GM12878 (cell line): ENCODE results near the gene NLRC5. TPM values are rescaled to one million over a fixed set of nuclear protein-coding genes. Genes with fewer than 3 reads are reported as not detected.

Source experiments
- ATAC-seq: fragments of 200-7000 bp; cut with Tn5 transposase; 3 replicates; pipeline ENCODE4 v1.9.1; 2020; ENCODE audit warnings: mild to moderate bottlenecking, moderate library complexity
- BruUV-seq: library from RNA; stranded (reverse); fragments of 400-500 nt; replicated peaks from 2 replicates; lab custom pipeline; 2021; lab: Mats Ljungman, UMichigan
- CTCF ChIA-PET: fragments of 300-600 bp; sonication (Branson Sonifier 250); formaldehyde crosslinking; extraction: SDS; loops from one replicate; lab custom pipeline; 2021; ENCODE audit warnings: inconsistent platforms; lab: Yijun Ruan, JAX
- POLR2A ChIA-PET: fragments of 350-600 bp; formaldehyde crosslinking; extraction: SDS; loops from one replicate; lab custom pipeline; 2021; ENCODE audit warnings: inconsistent platforms; lab: Charles Lee
- RAD21 ChIA-PET: fragments of 300-600 bp; sonication (Branson Sonifier 250); formaldehyde crosslinking; loops from one replicate; lab custom pipeline; 2023; ENCODE audit warnings: antibody characterized with exemption; ENCODE audit not compliant: unreplicated experiment; lab: Charles Lee
- SMC1A ChIA-PET: fragments of 300-600 bp; sonication (Branson Sonifier 250); formaldehyde crosslinking; loops from one replicate; lab custom pipeline; 2023; ENCODE audit not compliant: unreplicated experiment, uncharacterized antibody; lab: Charles Lee
- DNase-seq: peaks from one replicate; pipeline ENCODE4 v3.0.0-alpha.2; 2011; ENCODE audit warnings: low read depth, low spot score
- FAIRE-seq: peaks from 3 replicates; lab custom pipeline; 2011; peaks lifted over from hg19 to GRCh38; lab: Jason Lieb, UNC
- H2AFZ ChIP-seq: 2 replicates; pipeline ENCODE4 v1.6.0; 2011; ENCODE audit warnings: low read depth, low read length, control low read depth; ENCODE audit not compliant: control insufficient read depth
- H3K27ac ChIP-seq: 2 replicates; pipeline ENCODE4 v1.5.1; 2011; ENCODE audit warnings: control low read depth; ENCODE audit not compliant: control insufficient read depth, insufficient read depth
- H3K27me3 ChIP-seq, 2 experiments: replicated peaks in 1 of 2; 2 replicates each; pipeline versions ENCODE4 v1.6.0 to v1.6.1; 2011; ENCODE audit warnings: low read length in 1 of 2; ENCODE audit not compliant: control insufficient read depth in 2 of 2, insufficient read depth in 2 of 2
- H3K36me3 ChIP-seq, 2 experiments: 2 replicates each; pipeline ENCODE4 v1.5.1; 2011; ENCODE audit warnings: low read length in 1 of 2; ENCODE audit not compliant: control insufficient read depth in 2 of 2, insufficient read depth in 2 of 2
- H3K4me1 ChIP-seq: 2 replicates; pipeline ENCODE4 v1.6.1; 2011; ENCODE audit warnings: mild to moderate bottlenecking, low read length, moderate library complexity, mixed read lengths; ENCODE audit not compliant: control insufficient read depth, insufficient read depth
- H3K4me2 ChIP-seq: 2 replicates; pipeline ENCODE4 v1.6.0; 2011; ENCODE audit warnings: control low read depth; ENCODE audit not compliant: control insufficient read depth, insufficient read depth
- H3K4me3 ChIP-seq: fragments of 200-600 bp; sonication (generic); 2 replicates; pipeline ENCODE4 v1.5.1; 2016
- H3K79me2 ChIP-seq: 2 replicates; pipeline ENCODE4 v1.6.0; 2011; ENCODE audit warnings: low read length; ENCODE audit not compliant: control insufficient read depth, insufficient read depth
- H3K9ac ChIP-seq: 2 replicates; pipeline ENCODE4 v1.8.0; 2011; ENCODE audit warnings: low read length, control low read depth, mixed read lengths; ENCODE audit not compliant: control insufficient read depth, insufficient read depth
- H3K9me3 ChIP-seq: replicated peaks from 3 replicates; pipeline ENCODE4 v1.5.1; 2011; ENCODE audit warnings: mild to moderate bottlenecking, low read length; ENCODE audit not compliant: control insufficient read depth, insufficient read depth
- H4K20me1 ChIP-seq: 2 replicates; pipeline ENCODE4 v1.6.0; 2011; ENCODE audit not compliant: control insufficient read depth, insufficient read depth
- ASH2L ChIP-seq: fragments of 300-600, 200-600 bp; sonication (generic); IDR thresholded peaks from 2 replicates; pipeline ENCODE4 v1.6.1; 2017; ENCODE audit warnings: low read depth, mild to moderate bottlenecking, borderline replicate concordance
- CEBPZ ChIP-seq: fragments of 150-350 bp; IDR thresholded peaks from 2 replicates; pipeline ENCODE4 v1.6.1; 2016; ENCODE audit warnings: low read depth, low read length
- EP300 ChIP-seq, 2 experiments: fragments of 150-350 bp in 1 of 2; IDR thresholded peaks; 2 replicates each; pipeline ENCODE4 v1.6.1; 2011 to 2012; ENCODE audit warnings: low read depth in 2 of 2, low read length in 2 of 2, borderline replicate concordance in 1 of 2, improper control_type of control experiment in 1 of 2, inconsistent platforms in 1 of 2; ENCODE audit not compliant: control insufficient read depth in 1 of 2
- IRF5 ChIP-seq: fragments of 450-650 bp; IDR thresholded peaks from 2 replicates; pipeline ENCODE4 v1.6.1; 2017; ENCODE audit warnings: borderline replicate concordance
- KLF5 ChIP-seq: fragments of 450-650 bp; IDR thresholded peaks from 2 replicates; pipeline ENCODE4 v1.6.1; 2014; ENCODE audit warnings: mild to moderate bottlenecking; ENCODE audit not compliant: partially characterized antibody
- NR2F1 ChIP-seq: fragments of 450-650 bp; conservative IDR thresholded peaks from 2 replicates; pipeline ENCODE4 v1.6.1; 2017; ENCODE audit warnings: mild to moderate bottlenecking
- POU2F2 ChIP-seq: IDR thresholded peaks from 3 replicates; pipeline ENCODE4 v1.6.1; 2011; ENCODE audit warnings: low read depth, mild to moderate bottlenecking, low read length, borderline replicate concordance
- TCF7 ChIP-seq: IDR thresholded peaks from 2 replicates; pipeline ENCODE4 v1.6.1; 2014; ENCODE audit warnings: antibody characterized with exemption, borderline replicate concordance
- USF1 ChIP-seq: IDR thresholded peaks from 2 replicates; pipeline ENCODE4 v1.6.1; 2011; ENCODE audit warnings: borderline replicate concordance, low read depth, mild to moderate bottlenecking, moderate library complexity, mixed read lengths, low read length; ENCODE audit not compliant: insufficient read depth; ENCODE audit errors: extremely low read length
- WGBS: methylation state at CpG from one replicate; pipeline ENCODE4 v1.1.6; 2016; ENCODE audit warnings: low lambda C conversion rate; ENCODE audit not compliant: insufficient replicate concordance, insufficient coverage; ENCODE audit errors: missing lambda C conversion rate; 5-methylcytosine and 5-hydroxymethylcytosine counted together
- in situ Hi-C: fragments of 300-500 bp; cut with MboI; formaldehyde crosslinking; loops from 9 replicates; pipeline ENCODE4 v1.14.3; 2018; ENCODE audit warnings: mixed read lengths
- intact Hi-C: fragments of 100-400 bp; cut with micrococcal nuclease; formaldehyde crosslinking; loops from one replicate; pipeline ENCODE4 v1.14.2; 2022; ENCODE audit not compliant: unreplicated experiment
- polyA plus RNA-seq, 11 experiments: library from polyadenylated mRNA; depleted of rRNA in 4 of 11; unstranded in 6 of 11; stranded (reverse) in 5 of 11; fragments of >200 nt; fragmentation: Nextera tagmentation in 4 of 11; fragmentation: Illumina TruSeq in 1 of 11; extraction: Ambion mirVana in 4 of 11; extraction: Trizol in 1 of 11; gene quantifications; 1 replicate in 1 of 11; 2 replicates in 10 of 11; pipeline versions ENCODE4 v1.2.1 to v1.2.3, GENCODE V29; 2011 to 2016; ENCODE audit warnings: inconsistent platforms in 2 of 11, missing spikeins in 2 of 11, low read depth in 1 of 11
- total RNA-seq, 4 experiments: library from RNA; depleted of rRNA in 3 of 4; stranded (reverse); fragments of >200 nt in 3 of 4; fragmentation: Illumina TruSeq in 1 of 4; extraction: Trizol in 1 of 4; gene quantifications; 2 replicates each; pipeline versions ENCODE4 v1.2.1 to v1.2.3, GENCODE V29; 2013 to 2021

Gene NLRC5
- total and polyA plus RNA-seq, 10 of the 15 experiments (the other 5 are each of a cell fraction or from before 2014, with no cell fraction given): 13.1 to 105 (median 57.3) TPM

- ChIA-PET RAD21 (interaction anchor here (1.0 kb wide), 1 partner anchor 14 kb away, joined by 4 read pairs; no protein-coding TSS in a partner anchor), CTCF (interaction anchor here (1.0 to 3.4 kb wide), 7 partner anchors 10 to 63 kb away, joined by 3 to 10 read pairs (median 4); no protein-coding TSS in a partner anchor)
- H3K27ac ChIP-seq: no peak overlapping the region
Observed at GRCh38 chr16:57027067-57027466, 37.7 kb downstream of the NLRC5 start.

More at GRCh38 chr16:57027067-57027466, 37.7 kb downstream of the NLRC5 start:
- Histone ChIP-seq H3K4me3 (no peak overlapping the region), H3K4me2 (no peak overlapping the region), H3K4me1 (no peaks in the 10 kb centered on the region; the same call in 1 of the 2 replicates), H3K79me2 (no peaks in the 10 kb centered on the region), H3K36me3 (peaks cover 17 to 20% of the 10 kb centered on the region in 2 experiments), H3K27me3 (no peaks in the 10 kb centered on the region), H3K9me3 (no peaks in the 10 kb centered on the region), H4K20me1 (no peaks in the 10 kb centered on the region), H3K9ac (no peak overlapping the region), H2AFZ (no peak overlapping the region)
- no peak for FAIRE-seq
- BruUV-seq: TSS peak; percentile 13
- DNase-seq: no peak
- intact Hi-C loops (no loop called here), in situ Hi-C loops (no loop called here)
- WGBS: 97% methylated on average over 2 of the region's 2 CpGs
- no peak for ATAC-seq
- ChIA-PET SMC1A (interaction anchor here (1.6 kb wide), 1 partner anchor 12 kb away, joined by 4 read pairs; no protein-coding TSS in a partner anchor), POLR2A (interaction anchor here (0.5 to 2.0 kb wide), 2 partner anchors 12 to 232 kb away, joined by 3 to 8 read pairs; no protein-coding TSS in a partner anchor)
- TF ChIP-seq CEBPZ: no peak
- TF ChIP-seq EP300 (IDR thresholded peaks at IDR 0.05; ENCODE audit: borderline replicate concordance in 1 of 2, control insufficient read depth in 1 of 2, low read depth in 2 of 2, low read length in 2 of 2): no peak
- no peak for TF ChIP-seq IRF5
- no peak for TF ChIP-seq TCF7
- TF ChIP-seq POU2F2: no peak
- no peak for TF ChIP-seq KLF5
- TF ChIP-seq ASH2L: no peak
- no peak for TF ChIP-seq USF1
- TF ChIP-seq NR2F1: no peak
